Transverse colon (tissue), 4 donors: Measurements from ENCODE around the gene AQP11.

Experiments used
- EP300 ChIP-seq: sonication (generic); formaldehyde crosslinking; IDR thresholded peaks from one replicate; pipeline ENCODE4 v1.6.1; 2017; ENCODE audit warnings: antibody characterized with exemption, low read depth
- POLR2A ChIP-seq: fragments of 450-650 bp; IDR thresholded peaks from one replicate; pipeline ENCODE4 v1.6.1; 2016; ENCODE audit warnings: antibody characterized with exemption, mild to moderate bottlenecking, moderate library complexity
- POLR2AphosphoS5 ChIP-seq, 3 donors: sonication (generic); formaldehyde crosslinking; IDR thresholded peaks; one replicate each; pipeline ENCODE4 v1.6.1; 2016; ENCODE audit warnings: antibody characterized with exemption in 3 of 3
- TF ChIP-seq, protein P1 (sequence below), 5 experiments: fragments of 200-600 bp in 3 of 5; fragments of 450-650 bp in 2 of 5; sonication (generic) in 3 of 5; IDR thresholded peaks; 1 replicate in 2 of 5; 2 replicates in 3 of 5; pipeline ENCODE4 v1.5.1; 2016 to 2017; ENCODE audit warnings: antibody characterized with exemption in 5 of 5, inconsistent platforms in 3 of 5, mild to moderate bottlenecking in 2 of 5, moderate library complexity in 1 of 5

DNA sequence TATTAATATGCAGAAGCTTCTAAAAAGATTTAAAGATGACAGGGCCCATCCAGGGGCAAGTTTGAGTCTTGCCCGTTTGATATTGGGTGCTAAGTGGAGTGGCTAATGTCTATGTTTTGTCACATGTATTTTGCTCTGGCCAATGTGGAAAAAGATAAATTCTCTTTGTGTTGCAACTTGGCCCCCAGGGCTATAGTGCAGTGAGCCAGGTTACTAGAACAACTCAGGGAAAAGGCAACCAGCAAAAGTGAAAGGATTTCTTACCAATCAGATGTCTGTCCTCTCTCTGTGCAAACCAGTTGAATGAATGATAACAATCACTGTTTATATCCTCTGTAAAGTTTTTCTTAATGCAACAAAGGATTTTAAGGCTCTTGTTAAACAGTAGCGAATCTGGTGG lies 52.5 kb downstream of the AQP11 start:
- TF ChIP-seq, protein P1, sequence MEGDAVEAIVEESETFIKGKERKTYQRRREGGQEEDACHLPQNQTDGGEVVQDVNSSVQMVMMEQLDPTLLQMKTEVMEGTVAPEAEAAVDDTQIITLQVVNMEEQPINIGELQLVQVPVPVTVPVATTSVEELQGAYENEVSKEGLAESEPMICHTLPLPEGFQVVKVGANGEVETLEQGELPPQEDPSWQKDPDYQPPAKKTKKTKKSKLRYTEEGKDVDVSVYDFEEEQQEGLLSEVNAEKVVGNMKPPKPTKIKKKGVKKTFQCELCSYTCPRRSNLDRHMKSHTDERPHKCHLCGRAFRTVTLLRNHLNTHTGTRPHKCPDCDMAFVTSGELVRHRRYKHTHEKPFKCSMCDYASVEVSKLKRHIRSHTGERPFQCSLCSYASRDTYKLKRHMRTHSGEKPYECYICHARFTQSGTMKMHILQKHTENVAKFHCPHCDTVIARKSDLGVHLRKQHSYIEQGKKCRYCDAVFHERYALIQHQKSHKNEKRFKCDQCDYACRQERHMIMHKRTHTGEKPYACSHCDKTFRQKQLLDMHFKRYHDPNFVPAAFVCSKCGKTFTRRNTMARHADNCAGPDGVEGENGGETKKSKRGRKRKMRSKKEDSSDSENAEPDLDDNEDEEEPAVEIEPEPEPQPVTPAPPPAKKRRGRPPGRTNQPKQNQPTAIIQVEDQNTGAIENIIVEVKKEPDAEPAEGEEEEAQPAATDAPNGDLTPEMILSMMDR (IDR thresholded peaks at IDR 0.05), result no peak
- TF ChIP-seq POLR2A (no peak), POLR2AphosphoS5 (IDR thresholded peaks at IDR 0.05) (no peak), EP300 (no peak)
